Retina (tissue), 1 donor: ENCODE results near the gene DENND5B.
"Not testable (repeated sequence)": the region's sequence is repeated elsewhere in the genome, so short reads cannot be mapped to it uniquely, and the experiment has no call there.

Experiments used
- DNase-seq: peaks from one replicate; pipeline ENCODE4 v3.0.0-alpha.2; 2016

Gene DENND5B

DNA sequence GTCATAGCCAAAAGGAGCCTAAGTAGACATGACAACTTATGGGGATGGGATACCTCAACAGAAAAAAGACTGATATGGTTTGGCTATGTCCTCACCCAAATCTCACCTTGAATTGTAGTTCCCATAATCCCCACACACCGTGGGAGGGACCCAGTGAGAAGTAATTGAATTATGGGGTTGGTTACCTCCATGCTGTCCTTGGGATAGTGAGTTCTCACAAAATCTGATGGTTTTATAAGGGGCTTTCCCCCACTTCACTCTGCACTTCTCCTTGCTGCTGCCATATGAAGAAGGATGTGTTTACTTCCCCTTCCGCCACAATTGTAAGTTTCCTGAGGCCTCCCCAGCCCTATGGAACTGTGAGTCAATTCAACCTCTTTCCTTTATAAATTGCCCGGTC is 89.9 kb downstream of the DENND5B start:
- DNase-seq: not testable (repeated sequence)

GRCh38 chr12:31499567-31499966 is 91.4 kb downstream of the DENND5B start:
- DNase-seq: no peak

- no peak for DNase-seq
These were observed 92.5 kb downstream of the DENND5B start for GRCh38 chr12:31498424-31498823.

DNA sequence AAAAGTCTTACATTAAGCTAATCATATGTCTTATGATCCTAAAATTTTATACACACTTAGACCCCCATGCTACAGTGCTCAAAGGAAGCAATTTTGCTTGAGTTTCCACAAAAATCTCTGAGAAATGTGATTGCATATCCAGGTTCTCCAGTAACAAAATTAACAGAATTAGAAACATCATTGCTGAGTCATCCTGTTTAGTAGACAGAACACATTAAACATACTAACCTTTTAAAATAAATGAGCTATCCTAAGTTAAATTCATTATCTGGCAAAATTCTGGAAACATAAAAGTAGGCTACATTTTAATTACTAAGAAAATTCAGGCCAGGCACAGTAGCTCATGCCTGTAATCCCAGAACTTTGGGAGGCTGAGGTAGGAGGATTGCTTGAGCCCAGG is 94.7 kb downstream of the DENND5B start:
- no peak for DNase-seq

- no peak for DNase-seq
These were observed 96.5 kb downstream of the DENND5B start for GRCh38 chr12:31494455-31494854.

- DNase-seq: no peak
These were observed 98.2 kb downstream of the DENND5B start for GRCh38 chr12:31492599-31493196.

GRCh38 chr12:31491841-31492598 is 98.9 kb downstream of the DENND5B start:
- DNase-seq: no peak

DNA sequence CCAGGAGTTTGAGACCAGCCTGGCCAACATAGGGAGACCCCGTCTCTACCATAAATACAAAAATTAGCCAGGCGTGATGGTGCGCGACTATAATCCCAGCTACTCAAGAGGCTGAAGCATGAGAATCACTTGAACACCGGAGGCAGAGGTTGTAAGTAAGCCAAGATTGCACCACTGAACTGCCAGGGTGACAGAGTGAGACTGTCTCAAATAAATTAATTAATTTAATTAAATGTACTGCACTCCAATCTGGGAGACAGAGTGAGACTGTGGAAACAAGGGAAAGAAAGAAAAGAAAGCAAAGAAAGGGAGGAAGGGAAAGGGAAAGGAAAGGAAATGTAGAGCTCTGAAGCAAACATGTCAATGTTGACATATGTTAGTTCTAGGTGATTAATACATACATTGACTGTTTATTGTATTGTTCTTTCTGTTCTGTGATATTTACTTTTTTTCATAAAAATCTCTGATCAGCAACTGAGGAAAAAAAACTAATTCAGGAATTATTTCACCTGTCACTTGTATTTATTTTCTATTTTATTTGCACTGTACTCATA is 99.6 kb downstream of the DENND5B start:
- DNase-seq: no peak

DNA sequence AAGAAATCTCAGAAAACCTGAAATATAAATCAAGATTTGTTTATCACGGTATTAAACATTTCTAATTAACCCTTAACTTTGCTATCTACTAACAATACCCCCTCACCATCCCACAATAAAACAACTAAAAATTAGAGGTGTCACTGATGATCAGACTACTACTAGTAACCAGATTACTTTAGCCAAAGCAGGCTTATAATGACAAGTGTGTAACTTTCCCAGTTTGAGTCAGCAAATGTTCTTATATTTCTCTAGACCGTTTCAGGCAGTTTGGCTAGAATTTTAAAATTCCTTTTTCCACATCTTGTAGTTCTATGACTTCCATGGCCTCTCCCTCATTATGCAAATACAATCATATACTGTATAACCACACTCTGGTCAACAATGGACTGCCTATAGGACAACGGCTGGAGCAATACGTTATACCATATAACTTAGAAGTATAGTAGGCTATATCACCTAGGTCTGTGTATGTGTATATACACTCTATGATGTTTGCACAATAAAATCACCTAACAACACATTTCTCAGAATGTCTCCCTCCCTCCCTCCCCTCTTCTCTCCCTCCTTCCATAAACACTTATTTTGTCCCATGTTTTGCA is 102.1 kb downstream of the DENND5B start:
- DNase-seq: no peak

GRCh38 chr12:31485571-31485970 is 105.4 kb downstream of the DENND5B start:
- no peak for DNase-seq

- DNase-seq: no peak
These were observed 108.1 kb downstream of the DENND5B start for GRCh38 chr12:31482816-31483215.

GRCh38 chr12:31481415-31481814 is 109.5 kb downstream of the DENND5B start:
- no peak for DNase-seq

GRCh38 chr12:31479516-31480210 is 111.3 kb downstream of the DENND5B start:
- no peak for DNase-seq

DNA sequence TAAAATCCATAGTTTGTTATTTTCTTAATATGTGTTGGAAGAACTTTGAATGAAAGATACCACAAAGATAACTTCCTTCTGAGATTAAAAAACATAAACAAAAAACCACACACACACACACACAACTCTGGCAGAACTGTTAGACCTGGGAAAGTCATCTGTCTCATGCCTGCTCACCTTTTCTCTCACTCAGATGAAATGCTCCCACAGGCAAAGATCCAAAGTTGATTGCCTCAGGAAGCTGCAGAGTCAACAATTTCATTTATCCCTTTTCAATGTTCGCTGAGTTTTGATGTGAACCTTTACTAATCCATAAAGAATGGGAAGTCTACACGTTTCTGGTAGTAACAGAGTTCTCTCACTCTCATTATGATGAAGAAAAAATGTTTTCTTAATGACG is 112.0 kb downstream of the DENND5B start:
- DNase-seq: no peak

GRCh38 chr12:31478425-31478824 is 112.5 kb downstream of the DENND5B start:
- DNase-seq: no peak

- DNase-seq: no peak
These were observed 113.2 kb downstream of the DENND5B start for GRCh38 chr12:31477687-31478086.

DNA sequence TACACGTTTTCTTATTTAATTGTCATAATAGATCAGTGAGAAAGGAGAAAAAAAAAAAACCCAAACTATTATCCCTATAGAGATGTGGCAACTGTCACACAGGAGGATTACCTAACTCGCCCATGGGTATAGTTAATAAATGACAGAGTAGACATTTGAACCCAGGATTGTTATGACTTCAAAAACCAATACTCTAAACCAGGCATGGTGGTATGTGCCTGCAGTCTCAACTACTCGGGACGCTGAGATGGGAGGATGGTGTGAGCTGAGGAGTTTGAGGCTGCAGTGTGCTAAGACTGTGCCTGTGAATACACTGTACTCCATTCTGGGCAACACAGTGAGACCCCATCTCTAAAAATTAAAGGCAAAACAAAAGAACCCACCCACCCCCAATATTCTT is 114.5 kb downstream of the DENND5B start:
- DNase-seq: no peak

DNA sequence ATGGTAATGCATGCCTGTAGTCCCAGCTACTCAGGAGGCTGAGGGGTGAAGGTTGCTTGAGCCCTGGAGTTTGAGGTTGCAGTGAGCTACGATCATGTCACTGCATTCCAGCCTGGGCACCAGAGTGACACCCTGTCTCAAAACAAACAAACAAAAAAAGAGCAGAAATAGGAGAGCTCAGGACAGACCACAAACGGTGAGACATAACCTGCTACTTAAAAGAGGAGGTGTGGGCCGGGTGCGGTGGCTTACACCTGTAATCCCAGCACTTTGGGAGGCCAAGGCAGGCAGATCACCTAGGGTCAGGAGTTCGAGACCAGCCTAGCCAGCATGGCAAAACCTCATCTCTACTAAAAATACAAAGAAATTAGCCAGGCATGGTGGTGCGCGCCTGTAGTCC is 115.3 kb downstream of the DENND5B start:
- not testable (repeated sequence) for DNase-seq

- DNase-seq: no peak
These were observed 116.2 kb downstream of the DENND5B start for GRCh38 chr12:31474751-31475150.

GRCh38 chr12:31471823-31472222 is 119.1 kb downstream of the DENND5B start:
- no peak for DNase-seq

GRCh38 chr12:31471051-31471450 is 119.9 kb downstream of the DENND5B start:
- no peak for DNase-seq

DNA sequence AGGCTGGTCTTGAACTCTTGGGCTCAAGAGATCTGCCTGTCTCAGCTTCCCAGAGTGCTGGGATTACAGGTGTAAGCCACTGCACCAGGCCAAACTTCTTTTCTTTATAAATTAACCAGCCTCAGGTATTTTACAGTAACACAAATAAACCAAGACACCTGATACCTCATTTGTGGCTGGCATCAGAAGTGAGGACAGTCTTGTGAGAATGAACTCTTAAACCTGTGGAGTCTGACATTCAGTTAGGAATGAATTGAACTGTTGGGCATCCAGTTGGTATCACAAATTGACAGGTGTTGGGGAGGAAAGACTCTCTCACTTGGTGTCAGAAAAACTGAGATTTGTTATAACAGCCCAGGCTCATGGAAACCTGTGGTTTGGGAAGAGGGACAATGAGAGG is 120.5 kb downstream of the DENND5B start:
- DNase-seq: no peak

DNA sequence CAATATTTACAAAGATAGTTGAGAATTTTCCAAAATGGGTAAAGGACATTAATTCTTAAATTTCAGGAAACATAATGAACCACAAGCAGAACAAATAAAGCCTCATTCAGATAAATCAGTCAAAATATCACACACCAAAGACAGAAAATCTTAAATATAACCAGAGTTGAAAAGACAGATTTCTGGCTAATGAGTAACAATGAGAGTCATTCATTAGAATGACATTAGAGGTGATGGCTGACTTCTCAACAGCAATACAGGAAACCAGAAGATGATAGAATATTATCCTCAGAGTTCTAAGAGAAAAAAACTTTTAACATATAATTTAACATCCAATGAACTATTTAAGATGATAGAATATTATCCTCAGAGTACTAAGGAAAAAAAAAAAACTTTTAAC is 124.2 kb downstream of the DENND5B start:
- no peak for DNase-seq
